ENCODE results near the gene ANGPTL4. TPM values are rescaled to one million over a fixed set of nuclear protein-coding genes. Genes with fewer than 3 reads are reported as not detected.
A peak's percentile ranks its signal among the peaks of the same experiment; 100 is the strongest.

The ANGPTL4 gene
- total and polyA plus RNA-seq, 2 of the 13 experiments (the other 11 are each of a cell fraction or from before 2014, with no cell fraction given), result 0.80 to 21.7 TPM

- TF ChIP-seq ERF (CRISPR knock-in tag; IDR thresholded peaks at IDR 0.05) (no peak), ZNF12 (CRISPR knock-in tag; IDR thresholded peaks at IDR 0.05) (0 out of 2 replicates have a peak, but pooled peaks have one; percentile 5), GZF1 (CRISPR knock-in tag; IDR thresholded peaks at IDR 0.05) (no peak), SP2 (CRISPR knock-in tag; IDR thresholded peaks at IDR 0.05) (no peak), JUNB (CRISPR knock-in tag; IDR thresholded peaks at IDR 0.05; ENCODE audit: borderline replicate concordance) (no peak), RBM39 (IDR thresholded peaks at IDR 0.05; ENCODE audit: low read depth, low read length, poor library complexity, severe bottlenecking) (no peak), IRX3 (CRISPR knock-in tag; IDR thresholded peaks at IDR 0.05; ENCODE audit: borderline replicate concordance, low read depth) (no peak), RELA (CRISPR knock-in tag; IDR thresholded peaks at IDR 0.05) (no peak), PREB (CRISPR knock-in tag; IDR thresholded peaks at IDR 0.05) (no peak), HNRNPH1 (optimal IDR thresholded peaks at IDR 0.05; ENCODE audit: low read depth, low read length) (no peak), ZNF740 (CRISPR knock-in tag; IDR thresholded peaks at IDR 0.05) (0 out of 2 replicates have a peak, but pooled peaks have one; percentile 28), ARHGAP35 (CRISPR knock-in tag; IDR thresholded peaks at IDR 0.05; ENCODE audit: borderline replicate concordance) (no peak), KLF16 (CRISPR knock-in tag; IDR thresholded peaks at IDR 0.05) (no peak), NFE2L2 (IDR thresholded peaks at IDR 0.05; ENCODE audit: low read length) (no peak), ZNF891 (CRISPR knock-in tag; IDR thresholded peaks at IDR 0.05) (no peak; the same call in 1 of the 2 replicates), ZNF335 (CRISPR knock-in tag; IDR thresholded peaks at IDR 0.05) (no peak), THAP11 (CRISPR knock-in tag; IDR thresholded peaks at IDR 0.05) (0 out of 2 replicates have a peak, but pooled peaks have one; percentile 26), NRL (CRISPR knock-in tag; IDR thresholded peaks at IDR 0.05; ENCODE audit: borderline replicate concordance) (no peak), ZNF570 (CRISPR knock-in tag; IDR thresholded peaks at IDR 0.05; ENCODE audit: borderline replicate concordance) (no peak), ZSCAN31 (CRISPR knock-in tag; IDR thresholded peaks at IDR 0.05; ENCODE audit: low read depth) (no peak), ZGPAT (CRISPR knock-in tag; IDR thresholded peaks at IDR 0.05) (peak; percentile 33; the same call in 1 of the 2 replicates), ZNF549 (CRISPR knock-in tag; IDR thresholded peaks at IDR 0.05) (no peak)
Observed at GRCh38 chr19:8421484-8422461, 57.8 kb downstream of the ANGPTL4 start (continued).
